Transverse colon (tissue), 4 donors: ENCODE measurements around the gene HDX. TPM values are rescaled to one million over a fixed set of nuclear protein-coding genes. Genes with fewer than 3 reads are reported as not detected.
"Not testable (repeated sequence)": the region's sequence is repeated elsewhere in the genome, so short reads cannot be mapped to it uniquely, and the experiment has no call there.

Experiments
- DNase-seq: peaks from one replicate; pipeline ENCODE4 v3.0.0-alpha.2; 2019
- H3K27ac ChIP-seq, 4 donors: fragments of 200-600 bp; sonication (generic); 2 replicates each; pipeline ENCODE4 v1.5.1; 2016 to 2018; ENCODE audit warnings: inconsistent platforms in 4 of 4
- H3K27me3 ChIP-seq: fragments of 200-600 bp; sonication (generic); 2 replicates; pipeline ENCODE4 v1.5.1; 2017; ENCODE audit warnings: inconsistent platforms
- H3K36me3 ChIP-seq, 4 donors: fragments of 200-600 bp; sonication (generic); 2 replicates each; pipeline ENCODE4 v1.5.1; 2017 to 2019; ENCODE audit warnings: inconsistent platforms in 4 of 4
- H3K4me1 ChIP-seq, 4 donors: fragments of 200-600 bp; sonication (generic); 2 replicates each; pipeline ENCODE4 v1.5.1; 2017 to 2020; ENCODE audit warnings: inconsistent platforms in 4 of 4
- H3K4me3 ChIP-seq, 4 donors: fragments of 200-600 bp; sonication (generic); 1 replicate in 1 of 4; 2 replicates in 3 of 4; pipeline versions ENCODE4 v1.5.1 to v1.6.1; 2017 to 2019; ENCODE audit warnings: inconsistent platforms in 4 of 4
- H3K9me3 ChIP-seq, 2 donors: fragments of 200-600 bp; sonication (generic); 2 replicates each; pipeline ENCODE4 v1.5.1; 2017 to 2019; ENCODE audit warnings: inconsistent platforms in 2 of 2
- EP300 ChIP-seq: sonication (generic); formaldehyde crosslinking; IDR thresholded peaks from one replicate; pipeline ENCODE4 v1.6.1; 2017; ENCODE audit warnings: antibody characterized with exemption, low read depth
- POLR2A ChIP-seq: fragments of 450-650 bp; IDR thresholded peaks from one replicate; pipeline ENCODE4 v1.6.1; 2016; ENCODE audit warnings: antibody characterized with exemption, mild to moderate bottlenecking, moderate library complexity
- POLR2AphosphoS5 ChIP-seq, 3 donors: sonication (generic); formaldehyde crosslinking; IDR thresholded peaks; one replicate each; pipeline ENCODE4 v1.6.1; 2016; ENCODE audit warnings: antibody characterized with exemption in 3 of 3
- WGBS, 2 donors: methylation state at CpG; one replicate each; pipeline ENCODE4 v1.1.5; 2018; ENCODE audit warnings: low coverage in 1 of 2; 5-methylcytosine and 5-hydroxymethylcytosine counted together
- in situ Hi-C, 4 donors: fragments of 200-750 bp; cut with MboI; loops; one replicate each; pipeline versions ENCODE4 v1.15.0 to v1.15.1; 2017; ENCODE audit warnings: low sequenced_read_pairs in 3 of 4, low pct_ligation_motif_present in 1 of 4, low pct_unique_long_range_greater_than_20kb in 1 of 4
- intact Hi-C: fragments of 100-400 bp; cut with DNase I; formaldehyde crosslinking; loops from one replicate; pipeline ENCODE4 v1.15.1; 2023; ENCODE audit warnings: low total_unique reads
- small RNA-seq, 4 donors: library from RNA; depleted of rRNA; stranded (forward); fragments of <200 nt; gene quantifications; one replicate each; pipeline ENCODE3, GENCODE V24; 2016
- total RNA-seq, 4 donors: library from RNA; depleted of rRNA; stranded (reverse); fragments of >200 nt; gene quantifications; one replicate each; pipeline ENCODE4 v1.1.0, GENCODE V29; 2016
- TF ChIP-seq, protein P1 (sequence below), 5 experiments: fragments of 200-600 bp in 3 of 5; fragments of 450-650 bp in 2 of 5; sonication (generic) in 3 of 5; IDR thresholded peaks; 1 replicate in 2 of 5; 2 replicates in 3 of 5; pipeline ENCODE4 v1.5.1; 2016 to 2017; ENCODE audit warnings: antibody characterized with exemption in 5 of 5, inconsistent platforms in 3 of 5, mild to moderate bottlenecking in 2 of 5, moderate library complexity in 1 of 5

The HDX gene
- total RNA-seq, 4 donors from 2014 or later: 0.37 to 3.8 (median 2.5) TPM; not detected in 1

DNA sequence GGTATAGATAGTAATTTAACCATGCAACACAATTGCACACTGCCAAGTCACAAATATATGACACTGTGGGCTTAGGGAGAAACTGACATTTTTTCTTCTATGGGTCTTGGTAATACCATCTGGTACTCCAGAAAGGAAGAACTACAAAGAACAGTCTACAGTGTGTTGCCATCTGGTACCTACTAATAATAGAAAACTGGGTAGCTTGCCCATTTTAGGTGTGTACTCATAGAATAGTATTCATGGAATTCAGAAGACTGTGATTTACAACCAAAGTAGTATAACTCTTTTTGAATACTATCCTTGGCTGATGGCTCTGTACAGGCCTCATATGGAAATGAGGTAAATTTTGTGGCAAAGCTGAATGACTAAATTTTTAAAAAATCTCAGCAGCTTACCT, 181.6 kb downstream of the HDX start:
- in situ Hi-C loops (no loop called here), intact Hi-C loops (no loop called here)
- Histone ChIP-seq H3K27me3 (no peaks in the 10 kb centered on the region), H3K36me3 (no peaks in the 10 kb centered on the region), H3K27ac (no peak overlapping the region), H3K9me3 (no peaks in the 10 kb centered on the region), H3K4me1 (no peaks in the 10 kb centered on the region), H3K4me3 (no peak overlapping the region)
- TF ChIP-seq, protein P1, sequence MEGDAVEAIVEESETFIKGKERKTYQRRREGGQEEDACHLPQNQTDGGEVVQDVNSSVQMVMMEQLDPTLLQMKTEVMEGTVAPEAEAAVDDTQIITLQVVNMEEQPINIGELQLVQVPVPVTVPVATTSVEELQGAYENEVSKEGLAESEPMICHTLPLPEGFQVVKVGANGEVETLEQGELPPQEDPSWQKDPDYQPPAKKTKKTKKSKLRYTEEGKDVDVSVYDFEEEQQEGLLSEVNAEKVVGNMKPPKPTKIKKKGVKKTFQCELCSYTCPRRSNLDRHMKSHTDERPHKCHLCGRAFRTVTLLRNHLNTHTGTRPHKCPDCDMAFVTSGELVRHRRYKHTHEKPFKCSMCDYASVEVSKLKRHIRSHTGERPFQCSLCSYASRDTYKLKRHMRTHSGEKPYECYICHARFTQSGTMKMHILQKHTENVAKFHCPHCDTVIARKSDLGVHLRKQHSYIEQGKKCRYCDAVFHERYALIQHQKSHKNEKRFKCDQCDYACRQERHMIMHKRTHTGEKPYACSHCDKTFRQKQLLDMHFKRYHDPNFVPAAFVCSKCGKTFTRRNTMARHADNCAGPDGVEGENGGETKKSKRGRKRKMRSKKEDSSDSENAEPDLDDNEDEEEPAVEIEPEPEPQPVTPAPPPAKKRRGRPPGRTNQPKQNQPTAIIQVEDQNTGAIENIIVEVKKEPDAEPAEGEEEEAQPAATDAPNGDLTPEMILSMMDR (IDR thresholded peaks at IDR 0.05): no peak
- no peak for TF ChIP-seq POLR2A
- no peak for TF ChIP-seq EP300
- TF ChIP-seq POLR2AphosphoS5 (IDR thresholded peaks at IDR 0.05): no peak
- DNase-seq: no peak

DNA sequence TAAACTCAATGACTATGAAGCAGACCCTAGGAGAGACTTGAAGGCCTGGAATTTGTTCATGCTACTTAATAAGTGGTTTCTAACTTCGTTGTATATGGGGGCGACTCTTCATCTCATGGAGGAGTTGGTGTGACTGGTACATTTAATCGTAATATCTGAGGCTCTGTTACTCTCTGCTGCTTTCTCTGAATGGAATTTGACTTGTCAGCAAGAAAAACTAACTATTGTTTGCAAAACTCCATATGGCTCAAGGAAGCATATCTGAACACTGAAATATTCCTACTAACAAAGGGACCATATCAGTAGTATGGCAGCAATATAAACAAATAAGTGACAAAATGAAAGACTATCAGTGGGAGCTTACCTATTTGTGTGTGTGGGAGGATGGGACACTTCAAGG, 182.2 kb downstream of the HDX start:
- Histone ChIP-seq H3K36me3 (no peaks in the 10 kb centered on the region), H3K9me3 (no peaks in the 10 kb centered on the region), H3K27me3 (no peaks in the 10 kb centered on the region), H3K4me1 (no peaks in the 10 kb centered on the region), H3K27ac (no peak overlapping the region), H3K4me3 (no peak overlapping the region)
- TF ChIP-seq POLR2AphosphoS5 (IDR thresholded peaks at IDR 0.05) (no peak), POLR2A (no peak), EP300 (no peak)
- TF ChIP-seq, protein P1 (IDR thresholded peaks at IDR 0.05): no peak
- DNase-seq: no peak
- in situ Hi-C loops: no loop called here
- intact Hi-C loops: no loop called here
- WGBS, 2 donors: 79 to 100% methylated on average over 1 to 3 of the region's 3 CpGs

DNA sequence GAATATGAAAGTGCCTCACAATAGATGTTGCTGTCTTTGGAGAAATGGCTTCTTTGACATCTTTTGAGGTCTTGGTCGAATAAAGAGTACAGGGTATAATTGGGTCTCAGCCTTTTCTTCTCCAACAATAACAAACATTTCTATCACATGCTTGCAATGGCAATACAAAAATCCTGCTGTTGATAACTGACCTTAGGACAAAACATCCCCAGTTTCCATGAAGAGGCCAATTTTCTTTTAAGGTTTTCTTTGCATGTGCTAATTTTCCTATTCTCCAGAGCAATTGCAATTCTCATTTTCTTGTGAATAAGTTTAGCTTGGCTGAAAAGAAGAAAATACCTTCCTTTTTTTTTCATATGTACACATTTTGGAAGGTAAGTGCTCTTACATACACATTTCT, 183.6 kb downstream of the HDX start:
- Histone ChIP-seq H3K4me1 (no peaks in the 10 kb centered on the region), H3K27me3 (no peaks in the 10 kb centered on the region), H3K36me3 (no peaks in the 10 kb centered on the region), H3K27ac (no peak overlapping the region), H3K4me3 (no peak overlapping the region), H3K9me3 (no peaks in the 10 kb centered on the region)
- intact Hi-C loops: no loop called here
- in situ Hi-C loops: no loop called here
- DNase-seq: no peak
- TF ChIP-seq POLR2AphosphoS5 (IDR thresholded peaks at IDR 0.05): no peak
- TF ChIP-seq, protein P1 (IDR thresholded peaks at IDR 0.05): no peak
- TF ChIP-seq POLR2A: no peak
- TF ChIP-seq EP300: no peak
- 56 to 78% methylated on average over 1 of the region's 1 CpG for WGBS, 2 donors

DNA sequence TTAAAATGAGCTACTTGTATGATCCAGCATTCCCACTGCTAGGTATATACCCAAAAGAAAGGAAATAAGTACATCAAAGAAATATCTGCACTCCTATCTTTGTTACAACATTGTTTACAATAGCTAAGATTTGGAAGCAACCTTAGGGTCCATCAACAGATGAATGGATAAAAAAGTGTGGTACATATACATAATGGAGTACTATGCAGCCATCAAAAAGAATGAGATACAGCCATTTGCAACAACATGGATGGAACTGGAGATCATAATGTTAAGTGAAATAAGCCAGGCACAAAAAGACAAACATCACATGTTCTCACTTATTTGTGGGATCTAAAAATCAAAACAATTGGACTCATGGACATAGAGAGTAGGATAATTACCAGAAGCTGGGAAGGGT, 186.3 kb downstream of the HDX start:
- intact Hi-C loops, H3K36me3 ChIP-seq, in situ Hi-C loops, H3K4me3 ChIP-seq, H3K9me3 ChIP-seq, H3K27me3 ChIP-seq, DNase-seq, H3K27ac ChIP-seq, H3K4me1 ChIP-seq: not testable (repeated sequence)

Small RNA genes lying within 50 kb of the gene (small RNA-seq; reads per million reads assigned to genes)
- 0 reads per million in 4 donors for gene AL450471.1
